GM12872 (cell line): Measurements from ENCODE around the gene RBBP8NL.

Experiments used
- CTCF ChIP-seq: IDR thresholded peaks from 3 replicates; pipeline ENCODE4 v1.5.1; 2011; ENCODE audit warnings: low read depth, mild to moderate bottlenecking, low read length, moderate library complexity; ENCODE audit not compliant: insufficient read depth

Gene RBBP8NL

GRCh38 chr20:62360854-62361798 is 66.2 kb downstream of the RBBP8NL start:
- no peak for TF ChIP-seq CTCF
